GM18517 (cell line): ENCODE results near the gene PLPPR5.
"Not testable (repeated sequence)": the region's sequence is repeated elsewhere in the genome, so short reads cannot be mapped to it uniquely, and the experiment has no call there.

Experiments used
- ATAC-seq: cut with Tn5 transposase; IDR thresholded peaks from one replicate; pipeline ENCODE4 v1.9.1; 2021; ENCODE audit warnings: mild to moderate bottlenecking, moderate library complexity; ENCODE audit not compliant: unreplicated experiment

PLPPR5 gene

DNA sequence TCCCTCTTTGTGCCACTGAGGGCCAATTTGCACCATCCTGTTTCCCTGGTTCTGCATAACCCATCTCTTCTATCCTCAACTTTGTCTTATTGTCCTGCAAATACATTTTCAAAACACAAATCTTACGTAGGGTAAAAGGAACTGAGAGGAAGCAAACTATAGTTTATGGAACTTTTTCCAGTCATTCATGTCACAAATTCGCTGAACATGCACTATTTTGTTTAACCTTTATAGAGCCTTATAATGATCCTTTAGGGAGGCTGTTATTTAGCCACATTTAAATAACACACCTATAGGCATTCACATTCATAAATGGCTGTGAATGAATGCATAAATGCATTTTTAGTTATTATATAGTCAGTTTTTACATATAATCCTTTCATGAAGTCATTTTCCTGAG lies 85.0 kb downstream of the PLPPR5 start:
- no peak for ATAC-seq

DNA sequence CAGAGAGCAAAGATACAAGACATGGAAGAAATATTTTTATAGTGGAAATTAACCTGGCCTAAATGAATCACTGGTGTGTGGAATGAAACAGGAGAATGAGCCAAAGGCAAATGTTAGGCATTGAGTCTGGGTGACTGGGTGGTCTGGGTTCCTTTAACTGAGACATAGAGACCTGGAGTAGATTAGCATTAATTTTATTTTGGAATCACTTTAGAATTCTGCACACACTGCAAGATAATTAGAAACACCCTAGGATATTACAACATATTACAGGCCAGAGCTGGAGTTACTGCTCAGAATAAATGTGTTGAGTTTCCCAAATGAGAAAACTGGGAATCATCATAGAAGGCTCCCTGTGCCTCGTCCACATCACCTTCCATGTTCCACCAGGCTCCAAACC lies 85.5 kb downstream of the PLPPR5 start:
- no peak for ATAC-seq

DNA sequence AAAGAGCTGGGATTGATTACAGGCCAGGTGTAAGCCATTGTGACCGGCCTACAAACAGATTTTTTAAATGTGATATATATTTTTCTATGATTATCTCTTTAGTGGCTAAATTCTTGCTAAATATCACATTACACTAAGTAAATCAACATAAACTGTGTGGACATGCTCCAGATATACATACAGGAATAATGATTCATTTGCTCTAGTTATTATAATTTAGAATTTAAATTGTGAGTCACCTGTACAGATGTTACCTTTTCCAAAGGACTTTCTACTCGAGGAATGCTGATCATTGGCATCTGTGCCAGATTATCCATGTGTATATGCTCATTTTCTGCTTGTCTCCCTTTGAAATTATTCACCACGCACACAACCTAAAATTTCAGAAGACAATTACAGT lies 90.1 kb downstream of the PLPPR5 start:
- ATAC-seq = no peak

DNA sequence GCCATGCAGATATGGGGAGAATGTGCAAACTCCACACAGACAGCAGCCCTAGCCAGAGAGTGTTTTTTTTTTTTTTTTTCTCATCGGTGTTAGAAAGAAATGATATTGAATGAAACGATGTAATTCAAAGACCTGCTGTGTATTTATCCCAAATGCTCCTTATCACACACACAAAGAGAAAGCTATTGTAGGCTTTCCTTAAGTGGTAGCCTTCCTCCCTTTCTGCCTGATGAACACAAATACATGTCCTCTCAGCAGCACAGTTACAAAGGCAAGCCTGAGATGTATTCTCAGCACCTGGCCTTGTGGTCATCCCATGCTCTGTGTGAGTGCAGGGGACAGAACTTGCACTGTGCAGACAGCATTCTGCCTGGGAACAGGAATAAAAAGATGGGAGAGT lies 93.8 kb downstream of the PLPPR5 start:
- ATAC-seq = no peak

DNA sequence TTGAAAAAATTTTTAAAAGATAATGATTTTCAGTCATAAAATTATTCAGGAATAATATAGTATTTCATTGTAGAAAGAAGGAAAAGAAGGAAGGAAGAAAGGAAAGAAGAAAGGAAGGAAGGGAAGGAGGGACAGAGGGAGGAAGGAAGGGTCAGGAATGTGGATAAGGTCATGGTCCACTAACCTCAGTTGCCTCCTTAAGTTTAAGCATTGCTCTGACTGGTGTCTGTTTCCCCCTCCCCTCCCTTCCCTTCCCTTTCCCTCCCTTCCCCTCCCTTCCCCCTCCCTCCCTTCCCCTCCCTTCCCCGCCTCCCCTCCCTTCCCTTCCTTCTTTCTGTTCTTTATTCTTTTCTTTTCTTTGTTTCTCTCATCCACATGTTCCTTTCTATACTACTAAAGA lies 95.7 kb downstream of the PLPPR5 start:
- no peak for ATAC-seq

DNA sequence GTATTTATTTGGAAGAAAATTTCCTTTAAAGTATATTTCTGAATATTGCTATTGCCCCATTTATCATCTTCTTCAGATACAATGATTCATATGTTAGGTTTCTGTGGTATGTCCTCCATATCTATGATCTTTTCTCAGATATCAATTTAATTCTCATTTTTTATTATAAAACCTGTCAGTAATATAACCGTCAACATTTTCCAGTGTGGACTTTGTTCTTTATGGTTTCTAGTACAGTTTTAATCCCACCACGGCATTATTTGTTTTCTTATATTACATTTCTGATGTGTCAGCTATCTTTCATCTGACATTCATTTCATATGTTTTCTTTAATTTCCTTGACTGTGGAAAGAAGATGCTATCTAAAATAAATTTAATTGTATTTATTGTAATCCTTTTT lies 97.9 kb downstream of the PLPPR5 start:
- ATAC-seq = no peak

DNA sequence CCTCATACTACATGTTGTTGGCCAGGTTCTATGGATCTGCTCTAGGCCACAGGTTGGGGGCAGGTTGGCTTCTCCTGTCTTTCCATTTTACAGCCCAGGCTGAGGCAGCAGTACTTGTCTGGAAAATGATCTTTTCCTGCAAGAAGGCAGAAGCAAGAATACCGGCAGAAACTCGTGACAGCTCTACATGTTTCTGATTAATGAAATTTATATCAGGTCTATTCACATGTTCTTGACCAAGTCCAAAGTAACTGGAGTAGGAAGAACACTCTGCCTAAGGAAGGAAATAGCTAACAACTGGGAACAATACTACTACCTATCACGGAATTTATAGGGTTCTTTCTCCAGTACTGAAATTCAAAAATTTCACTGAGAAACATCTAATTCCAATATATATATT lies 98.3 kb downstream of the PLPPR5 start:
- ATAC-seq = no peak

DNA sequence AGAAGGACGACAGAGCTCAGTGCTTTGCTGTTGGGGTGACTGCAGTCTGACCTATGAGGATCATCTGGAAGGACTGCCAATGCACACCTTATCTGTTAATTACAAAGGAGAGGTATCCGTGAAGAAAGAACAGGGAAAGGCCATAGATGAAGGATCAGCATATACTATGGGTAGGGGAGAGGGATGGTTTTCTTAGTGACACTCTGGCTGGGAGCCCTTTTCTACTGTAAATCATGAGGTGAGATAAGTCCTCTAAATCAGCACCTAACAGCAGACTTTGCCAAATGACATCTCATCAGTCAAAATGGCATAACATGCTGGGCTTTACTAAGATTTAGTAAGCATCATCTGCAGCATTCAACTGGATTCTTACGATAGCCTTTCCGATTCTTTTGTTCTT lies 100.0 kb downstream of the PLPPR5 start:
- ATAC-seq = no peak

DNA sequence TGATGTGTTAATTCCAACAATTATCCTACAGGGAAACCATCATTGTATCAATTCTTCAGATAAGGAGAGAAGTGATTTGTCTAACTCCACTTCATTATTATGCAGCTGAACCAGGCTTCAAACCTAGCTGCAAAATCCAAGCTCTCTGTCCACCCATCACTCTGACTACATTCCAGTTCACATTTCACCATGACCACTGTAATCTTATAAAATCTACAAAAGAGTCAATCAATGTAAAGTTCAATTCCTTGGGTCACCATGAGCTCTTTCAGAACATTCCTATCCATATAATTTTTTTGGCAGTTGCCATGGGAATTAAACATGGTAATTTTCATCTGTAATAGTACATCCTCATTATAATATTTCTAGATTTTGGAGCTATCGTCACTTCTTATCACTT lies 100.9 kb downstream of the PLPPR5 start:
- no peak for ATAC-seq

DNA sequence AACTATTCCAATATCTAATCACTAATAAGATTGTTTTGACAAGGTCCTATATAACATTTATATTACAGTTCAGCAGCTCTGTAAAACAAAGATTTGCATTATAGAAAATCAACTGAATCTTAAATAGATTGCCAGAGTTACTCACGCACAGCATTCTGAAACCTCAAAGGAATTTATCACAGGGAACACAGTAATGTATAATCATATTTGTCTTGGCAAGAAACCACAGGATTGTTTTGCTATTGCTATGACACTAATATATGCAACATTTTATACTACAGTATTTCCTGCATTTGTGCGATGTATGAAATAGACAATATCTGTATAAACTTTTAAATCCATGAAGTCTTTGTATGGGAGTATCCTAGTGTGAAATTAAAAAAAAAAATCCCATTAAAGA lies 101.4 kb downstream of the PLPPR5 start:
- no peak for ATAC-seq

DNA sequence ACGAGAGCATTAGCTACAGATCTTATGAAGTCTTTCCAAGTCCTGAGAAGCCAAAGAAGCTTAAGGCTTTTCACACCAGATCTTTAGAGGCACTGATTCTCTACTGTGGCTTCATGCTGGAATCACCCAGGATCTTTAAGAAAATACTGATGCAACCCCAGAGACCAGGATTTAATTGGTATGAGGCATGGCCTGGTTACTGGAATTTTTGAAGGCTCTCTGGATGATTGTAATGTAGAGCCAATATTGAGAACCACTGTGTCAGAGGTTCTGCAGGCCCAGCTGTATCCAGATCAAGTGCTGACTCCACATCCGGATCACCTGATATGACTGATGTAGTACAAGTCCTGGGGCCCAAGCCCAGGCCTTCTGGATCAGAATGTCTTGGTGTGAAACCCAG lies 105.7 kb downstream of the PLPPR5 start:
- no peak for ATAC-seq

DNA sequence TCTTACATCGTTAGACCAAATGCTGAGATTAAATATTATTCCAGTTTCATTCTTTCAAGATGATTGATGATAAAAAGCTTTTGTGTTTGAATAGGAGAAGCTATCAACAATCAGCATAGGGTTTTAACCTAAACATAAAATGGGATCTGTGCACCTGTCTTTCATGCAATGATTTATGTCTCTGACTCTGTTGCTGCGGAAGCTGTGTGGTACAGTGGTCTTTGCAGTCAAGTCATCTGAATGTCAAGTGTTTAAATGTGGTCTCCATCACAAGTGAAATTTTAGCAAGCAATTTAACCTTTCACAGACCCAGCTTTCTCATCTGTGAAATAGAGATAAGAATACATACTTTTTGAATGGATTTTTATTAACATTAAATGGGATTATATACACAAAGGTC lies 107.2 kb downstream of the PLPPR5 start:
- no peak for ATAC-seq

DNA sequence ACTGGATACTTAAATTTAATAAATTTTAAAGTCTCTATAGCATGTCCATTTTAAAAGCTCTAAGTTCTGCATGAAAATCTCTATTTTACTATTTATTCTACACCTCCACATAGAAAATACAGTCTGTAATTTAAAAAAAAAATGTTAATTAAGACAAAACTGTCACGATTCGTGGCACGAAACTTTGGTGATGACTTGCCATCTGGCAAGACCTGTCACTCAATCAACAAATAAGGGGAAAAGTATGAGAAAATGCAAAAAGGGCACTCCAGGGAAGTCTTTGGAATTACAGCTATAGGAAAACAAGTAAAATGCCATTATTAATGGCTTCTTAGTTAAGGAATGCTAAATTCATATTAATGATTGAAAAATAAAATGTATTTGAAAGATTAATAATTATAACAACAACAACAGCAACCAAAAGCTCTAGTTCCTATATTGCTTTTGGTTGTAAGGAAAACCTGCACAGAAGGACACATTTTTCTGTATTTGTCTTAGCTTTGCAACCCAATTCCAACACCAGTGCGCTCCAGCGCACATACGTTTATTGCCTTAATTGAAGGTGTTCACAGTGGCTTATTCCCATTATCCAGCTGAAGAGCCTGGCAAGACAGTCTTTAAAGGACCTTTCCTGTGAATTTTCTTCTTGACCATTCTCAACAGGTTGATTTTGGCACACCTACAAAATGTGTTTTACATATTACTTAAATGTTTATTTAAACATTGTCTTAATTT lies 107.8 kb downstream of the PLPPR5 start:
- no peak for ATAC-seq

DNA sequence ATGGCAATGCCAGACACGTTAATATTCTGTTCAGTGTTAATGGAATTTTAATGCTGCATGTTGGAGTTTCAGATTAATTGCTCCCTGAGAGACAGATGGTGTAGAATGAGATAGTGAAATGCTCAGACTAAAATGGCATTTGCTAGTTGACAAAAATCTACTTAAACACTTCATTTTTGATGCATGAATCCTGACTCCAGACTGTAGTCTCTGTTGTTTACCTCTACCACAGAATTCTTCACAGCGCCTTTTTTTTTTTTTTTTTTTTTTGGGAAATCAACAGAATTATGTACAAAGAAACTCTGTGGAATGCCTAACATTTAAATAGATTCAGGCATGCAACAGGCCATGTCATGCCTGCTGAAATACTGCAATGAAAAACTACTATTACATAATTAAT lies 111.3 kb downstream of the PLPPR5 start:
- no peak for ATAC-seq

DNA sequence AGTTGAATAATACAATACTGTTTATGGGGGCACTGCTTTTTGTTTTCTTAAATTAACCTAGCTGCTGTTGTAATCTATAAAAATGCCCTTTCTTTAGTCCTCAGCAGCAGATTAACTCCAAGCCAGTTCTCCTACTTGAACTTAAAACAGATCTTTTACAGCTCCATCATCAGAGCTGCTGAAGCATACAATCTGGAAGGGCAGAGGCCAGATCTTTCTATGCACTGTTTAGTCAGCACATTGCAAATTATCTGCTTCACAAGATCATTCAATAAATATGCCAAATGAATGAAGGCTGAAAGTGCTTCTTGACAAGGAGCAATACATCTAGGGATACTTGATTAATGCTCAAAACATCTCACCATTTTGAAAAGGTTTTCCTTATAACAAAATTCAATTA lies 115.8 kb downstream of the PLPPR5 start:
- ATAC-seq = no peak

DNA sequence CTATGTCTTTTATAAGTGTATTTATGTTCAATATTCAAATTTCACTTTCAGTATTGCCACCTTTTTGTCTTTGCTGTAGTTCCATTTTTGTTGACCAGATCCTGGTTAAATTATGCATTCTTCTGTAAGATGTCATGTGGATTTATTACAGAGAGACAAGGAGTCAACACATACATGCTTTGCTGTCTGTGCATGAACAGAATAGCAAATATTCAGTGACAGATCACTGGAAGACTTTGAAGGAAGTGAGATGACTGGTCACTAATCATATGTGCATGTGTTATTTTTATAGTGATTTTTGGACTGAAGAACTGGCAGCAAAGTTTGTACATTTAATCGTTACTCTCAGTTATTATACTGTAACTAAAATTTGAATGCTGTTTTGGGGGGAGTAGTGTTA lies 117.2 kb downstream of the PLPPR5 start:
- ATAC-seq = no peak

DNA sequence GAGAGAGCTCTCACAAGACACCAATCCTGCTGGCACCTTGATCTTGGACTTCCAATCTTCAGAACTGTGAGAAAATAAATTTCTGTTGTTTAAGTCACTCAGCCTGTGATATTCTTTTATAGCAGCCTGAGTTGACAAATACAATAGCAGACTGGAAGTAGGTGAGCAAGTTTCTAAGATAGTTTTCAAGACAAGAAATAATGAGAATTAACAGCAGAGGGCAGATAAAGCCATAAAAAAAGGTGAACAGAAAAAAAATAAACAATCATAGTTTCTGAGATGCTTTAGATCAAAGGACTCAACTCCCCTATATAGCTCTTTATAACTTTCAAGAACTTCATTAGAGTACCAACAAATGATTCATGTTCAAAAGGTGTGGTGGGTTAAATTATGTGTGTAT lies 119.8 kb downstream of the PLPPR5 start:
- ATAC-seq = no peak

DNA sequence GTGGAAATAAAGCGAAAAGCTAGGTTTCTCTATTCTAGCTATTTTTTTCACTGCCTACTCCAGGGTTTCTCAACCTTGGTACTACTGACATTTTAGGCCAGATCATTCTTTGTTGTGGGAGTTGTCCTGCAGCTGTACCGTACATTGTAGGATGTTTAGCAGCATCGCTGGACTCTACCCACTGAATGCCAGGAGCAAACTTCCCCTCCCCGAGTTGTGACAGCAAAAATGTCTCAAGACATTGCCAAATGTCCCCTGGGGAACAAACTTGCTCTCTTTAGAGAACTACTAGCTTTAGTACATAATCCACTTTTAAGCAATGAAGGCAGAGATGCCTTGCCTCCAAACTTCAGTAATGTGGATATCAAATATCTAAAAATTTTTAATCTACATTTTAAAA lies 122.8 kb downstream of the PLPPR5 start:
- no peak for ATAC-seq

DNA sequence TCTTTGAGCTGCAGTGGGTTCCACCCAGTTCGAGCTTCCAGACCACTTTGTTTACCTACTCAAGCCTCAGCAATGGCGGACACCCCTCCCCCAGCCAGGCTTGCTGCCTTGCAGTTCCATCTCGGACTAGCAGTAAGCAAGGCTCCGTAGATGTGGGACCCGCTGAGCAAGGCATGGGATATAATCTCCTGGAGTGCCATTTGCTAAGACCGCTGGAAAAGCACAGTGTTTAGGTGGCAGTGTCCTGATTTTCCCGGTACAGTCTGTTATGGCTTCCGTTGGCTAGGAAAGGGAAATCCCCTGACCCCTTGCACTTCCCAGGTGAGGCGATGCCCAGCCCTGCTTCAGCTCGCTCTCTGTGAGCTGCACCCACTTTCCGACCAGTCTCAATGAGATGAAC lies 123.4 kb downstream of the PLPPR5 start:
- not testable (repeated sequence) for ATAC-seq

DNA sequence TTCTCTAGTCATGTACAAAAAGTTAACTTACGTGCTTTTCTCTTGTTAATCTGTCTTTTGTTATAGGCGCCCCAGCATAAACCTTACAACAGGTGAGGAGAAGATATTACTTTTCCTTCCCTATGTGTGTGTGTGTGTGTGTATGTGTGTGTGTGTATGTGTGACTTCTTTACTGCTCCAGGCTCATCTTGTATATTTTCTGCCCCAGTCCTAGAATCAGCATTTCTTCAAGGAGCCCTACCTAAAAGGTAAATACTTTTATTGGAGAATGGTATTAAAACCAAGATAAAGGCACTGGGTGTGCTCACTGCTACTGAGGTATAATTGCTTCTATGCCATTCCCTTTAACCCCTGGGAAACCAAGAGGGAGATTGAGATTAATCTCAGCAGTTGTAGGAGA lies 129.8 kb downstream of the PLPPR5 start:
- ATAC-seq = no peak

DNA sequence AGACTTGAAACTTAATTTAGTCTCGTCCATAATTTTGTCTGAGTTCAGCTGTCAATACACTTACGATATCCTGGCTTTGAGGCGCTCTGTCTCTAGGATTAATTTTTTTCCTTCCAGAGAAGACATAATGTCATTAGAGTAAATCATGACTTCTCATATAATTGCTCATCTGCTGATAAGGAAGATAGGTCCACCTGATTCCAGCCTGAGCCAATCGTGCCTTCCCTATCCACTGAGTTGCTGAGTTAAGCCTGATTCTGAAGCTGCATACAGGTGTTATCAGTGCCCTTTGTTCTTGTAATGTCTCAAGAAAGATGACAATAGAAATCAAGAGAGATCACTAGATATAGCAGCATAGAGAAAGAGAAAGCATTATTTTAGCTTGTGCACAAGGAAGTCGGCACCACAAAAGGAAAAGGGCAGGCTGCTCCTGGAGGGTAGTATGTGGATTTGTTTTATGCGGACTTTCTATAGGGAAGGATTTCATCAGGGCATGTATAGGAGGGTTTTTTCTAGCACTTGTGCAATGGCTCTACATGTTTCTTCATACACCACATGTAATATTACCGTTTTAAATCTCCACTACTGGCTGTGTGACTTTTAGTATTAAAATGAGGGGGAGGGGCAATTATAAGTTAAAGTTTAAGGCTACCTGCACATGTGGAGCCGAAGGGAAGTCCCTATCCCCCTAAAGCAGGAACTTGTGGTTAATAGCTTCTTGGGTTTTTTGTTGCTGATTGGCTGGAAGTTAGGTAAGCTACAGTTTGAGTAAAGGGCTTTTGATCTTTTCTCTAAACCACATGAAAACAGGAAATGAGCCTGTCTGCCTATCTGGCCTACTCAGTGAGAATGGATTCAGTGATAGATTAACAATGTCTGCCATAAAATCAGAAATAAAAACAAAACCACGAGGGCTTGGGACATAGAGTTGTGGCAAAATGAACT lies 133.4 kb downstream of the PLPPR5 start:
- ATAC-seq = peak; percentile 99

DNA sequence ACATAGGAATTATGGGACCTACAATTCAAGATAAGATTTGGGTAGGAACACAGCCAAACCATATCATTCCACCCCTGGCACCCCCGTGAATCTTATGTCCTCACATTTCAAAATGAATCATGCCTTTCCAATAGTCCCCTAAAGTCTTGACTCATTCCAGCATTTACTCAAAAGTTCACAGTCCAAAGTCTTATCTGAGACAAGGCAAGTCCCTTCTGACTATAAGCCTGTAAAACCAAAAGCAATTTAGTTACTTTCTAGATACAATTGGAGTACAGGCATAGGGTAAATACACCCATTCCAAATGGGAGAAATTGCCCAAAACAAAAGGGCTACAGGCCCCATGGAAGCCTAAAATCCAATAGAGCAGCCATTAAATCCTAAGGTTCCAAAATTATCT lies 138.9 kb downstream of the PLPPR5 start:
- ATAC-seq = no peak
